SK-N-SH treated with all-trans-retinoic acid at 6 μM for 48 hours (cell line): ENCODE measurements around the gene DYNLRB1.

Experiments used
- ATAC-seq: fragments of 200-7000 bp; cut with Tn5 transposase; 3 replicates; pipeline ENCODE4 v1.9.1; 2020; ENCODE audit warnings: mild to moderate bottlenecking, moderate library complexity
- ARNTL ChIP-seq: fragments of 450-650 bp; formaldehyde crosslinking; IDR thresholded peaks from 2 replicates; pipeline ENCODE4 v1.5.0; 2020; ENCODE audit warnings: low read depth, mild to moderate bottlenecking, moderate library complexity, borderline replicate concordance
- BACH2 ChIP-seq: fragments of 250-450 bp; sonication (Bioruptor Pico); IDR thresholded peaks from 2 replicates; pipeline ENCODE4 v1.9.0; 2021; ENCODE audit warnings: mild to moderate bottlenecking, borderline replicate concordance
- CREB5 ChIP-seq: fragments of 250-450 bp; sonication (Bioruptor Pico); IDR thresholded peaks from 2 replicates; pipeline ENCODE4 v1.5.1; 2020; ENCODE audit warnings: low read depth, mild to moderate bottlenecking, moderate library complexity
- CSDC2 ChIP-seq: fragments of 250-450 bp; sonication (Bioruptor Pico); IDR thresholded peaks from 2 replicates; pipeline ENCODE4 v1.5.0; 2020; ENCODE audit warnings: mild to moderate bottlenecking, moderate library complexity
- CSRNP3 ChIP-seq: fragments of 250-450 bp; sonication (Bioruptor Pico); IDR thresholded peaks from 2 replicates; pipeline ENCODE4 v1.5.1; 2021; ENCODE audit warnings: mild to moderate bottlenecking, moderate library complexity
- ESRRG ChIP-seq: fragments of 250-450 bp; sonication (Bioruptor Pico); IDR thresholded peaks from 2 replicates; pipeline ENCODE4 v1.6.1; 2021; ENCODE audit warnings: mild to moderate bottlenecking
- GLIS3 ChIP-seq: fragments of 250-450 bp; sonication (Bioruptor Pico); IDR thresholded peaks from 2 replicates; pipeline ENCODE4 v1.5.0; 2020; ENCODE audit warnings: mild to moderate bottlenecking, moderate library complexity
- ISL1 ChIP-seq: fragments of 250-450 bp; sonication (Bioruptor Pico); IDR thresholded peaks from 2 replicates; pipeline ENCODE4 v2.1.2; 2022; ENCODE audit warnings: mild to moderate bottlenecking, moderate library complexity
- OSR1 ChIP-seq: fragments of 250-450 bp; sonication (Bioruptor Pico); IDR thresholded peaks from 2 replicates; pipeline ENCODE4 v1.8.0; 2022; ENCODE audit warnings: moderate library complexity, mild to moderate bottlenecking, inconsistent platforms
- PATZ1 ChIP-seq: fragments of 250-450 bp; sonication (Bioruptor Pico); IDR thresholded peaks from 2 replicates; pipeline ENCODE4 v1.8.0; 2020; ENCODE audit warnings: mild to moderate bottlenecking, moderate library complexity, borderline replicate concordance
- POU6F1 ChIP-seq: fragments of 250-450 bp; sonication (Bioruptor Pico); IDR thresholded peaks from 2 replicates; pipeline ENCODE4 v1.8.0; 2021; ENCODE audit warnings: low read depth, mild to moderate bottlenecking, moderate library complexity, borderline replicate concordance
- PPARA ChIP-seq: fragments of 250-450 bp; sonication (Bioruptor Pico); IDR thresholded peaks from 2 replicates; pipeline ENCODE4 v1.5.0; 2020; ENCODE audit warnings: mild to moderate bottlenecking, borderline replicate concordance
- RARB ChIP-seq: fragments of 250-450 bp; sonication (Bioruptor Pico); IDR thresholded peaks from 2 replicates; pipeline ENCODE4 v1.8.0; 2021; ENCODE audit warnings: mild to moderate bottlenecking, moderate library complexity
- SNAI2 ChIP-seq: fragments of 250-450 bp; sonication (Bioruptor Pico); IDR thresholded peaks from 2 replicates; pipeline ENCODE4 v1.5.0; 2020; ENCODE audit warnings: mild to moderate bottlenecking, moderate library complexity
- TCF4 ChIP-seq: fragments of 250-450 bp; sonication (Bioruptor Pico); IDR thresholded peaks from 2 replicates; pipeline ENCODE4 v1.8.0; 2021; ENCODE audit warnings: mild to moderate bottlenecking, moderate library complexity, borderline replicate concordance
- TOX ChIP-seq: fragments of 250-450 bp; sonication (Bioruptor Pico); IDR thresholded peaks from 2 replicates; pipeline ENCODE4 v1.8.0; 2021; ENCODE audit warnings: mild to moderate bottlenecking, moderate library complexity, borderline replicate concordance
- TSHZ2 ChIP-seq: fragments of 250-450 bp; sonication (Bioruptor Pico); IDR thresholded peaks from 2 replicates; pipeline ENCODE4 v1.5.0; 2020; ENCODE audit warnings: mild to moderate bottlenecking, moderate library complexity
- ZC3H10 ChIP-seq: fragments of 250-450 bp; sonication (Bioruptor Pico); IDR thresholded peaks from 2 replicates; pipeline ENCODE4 v1.5.1; 2021; ENCODE audit warnings: mild to moderate bottlenecking, moderate library complexity
- ZFP3 ChIP-seq: fragments of 250-450 bp; sonication (Bioruptor Pico); IDR thresholded peaks from 2 replicates; pipeline ENCODE4 v1.5.0; 2020; ENCODE audit warnings: mild to moderate bottlenecking, moderate library complexity
- ZFP30 ChIP-seq: fragments of 450-650 bp; formaldehyde crosslinking; IDR thresholded peaks from 2 replicates; pipeline ENCODE4 v1.5.0; 2022; ENCODE audit warnings: mild to moderate bottlenecking, moderate library complexity
- ZNF565 ChIP-seq: fragments of 450-650 bp; formaldehyde crosslinking; conservative IDR thresholded peaks from 2 replicates; pipeline ENCODE4 v1.5.0; 2020; ENCODE audit warnings: low read depth, mild to moderate bottlenecking, moderate library complexity
- ZNF70 ChIP-seq: fragments of 450-650 bp; formaldehyde crosslinking; IDR thresholded peaks from 2 replicates; pipeline ENCODE4 v1.5.0; 2020; ENCODE audit warnings: mild to moderate bottlenecking, moderate library complexity
- ZNF8 ChIP-seq: fragments of 450-650 bp; formaldehyde crosslinking; IDR thresholded peaks from 2 replicates; pipeline ENCODE4 v1.5.0; 2020; ENCODE audit warnings: mild to moderate bottlenecking, moderate library complexity

Gene DYNLRB1

GRCh38 chr20:34567892-34568865 is 52.0 kb downstream of the DYNLRB1 start:
- no peak for ATAC-seq
- TF ChIP-seq OSR1 (CRISPR knock-in tag) (no peak), RARB (no peak), ZNF70 (no peak), ZFP3 (CRISPR knock-in tag) (no peak), CSRNP3 (CRISPR knock-in tag) (no peak), ZC3H10 (CRISPR knock-in tag) (no peak), ZFP30 (CRISPR knock-in tag) (no peak), BACH2 (CRISPR knock-in tag) (no peak), PPARA (CRISPR knock-in tag) (no peak), SNAI2 (no peak), GLIS3 (CRISPR knock-in tag) (no peak), ZNF565 (CRISPR knock-in tag) (no peak)

- no peak for TF ChIP-seq PATZ1 (CRISPR knock-in tag)
- no peak for TF ChIP-seq POU6F1 (CRISPR knock-in tag)
- TF ChIP-seq TCF4 (CRISPR knock-in tag) = no peak
- no peak for TF ChIP-seq ZNF565 (CRISPR knock-in tag)
- no peak for TF ChIP-seq ISL1 (CRISPR knock-in tag)
- no peak for TF ChIP-seq ARNTL (CRISPR knock-in tag)
- no peak for TF ChIP-seq BACH2 (CRISPR knock-in tag)
- TF ChIP-seq TSHZ2 (CRISPR knock-in tag) = no peak
- TF ChIP-seq CREB5 (CRISPR knock-in tag) = no peak
- no peak for TF ChIP-seq ZNF8 (CRISPR knock-in tag)
- no peak for TF ChIP-seq TOX (CRISPR knock-in tag)
- TF ChIP-seq PPARA (CRISPR knock-in tag) = no peak
- TF ChIP-seq CSRNP3 (CRISPR knock-in tag) = no peak
- TF ChIP-seq CSDC2 (CRISPR knock-in tag) = no peak
- TF ChIP-seq ESRRG (CRISPR knock-in tag) = no peak
These were observed 53.4 kb downstream of the DYNLRB1 start for GRCh38 chr20:34569598-34569997.

More at GRCh38 chr20:34569598-34569997, 53.4 kb downstream of the DYNLRB1 start:
- no peak for ATAC-seq
